GM12801 (cell line): ENCODE measurements around the gene TAS1R1.

Source experiments
- CTCF ChIP-seq: IDR thresholded peaks from one replicate; pipeline ENCODE4 v1.5.1; 2011; ENCODE audit warnings: control low read depth; ENCODE audit not compliant: insufficient read length; ENCODE audit errors: extremely low read depth

Gene TAS1R1

DNA sequence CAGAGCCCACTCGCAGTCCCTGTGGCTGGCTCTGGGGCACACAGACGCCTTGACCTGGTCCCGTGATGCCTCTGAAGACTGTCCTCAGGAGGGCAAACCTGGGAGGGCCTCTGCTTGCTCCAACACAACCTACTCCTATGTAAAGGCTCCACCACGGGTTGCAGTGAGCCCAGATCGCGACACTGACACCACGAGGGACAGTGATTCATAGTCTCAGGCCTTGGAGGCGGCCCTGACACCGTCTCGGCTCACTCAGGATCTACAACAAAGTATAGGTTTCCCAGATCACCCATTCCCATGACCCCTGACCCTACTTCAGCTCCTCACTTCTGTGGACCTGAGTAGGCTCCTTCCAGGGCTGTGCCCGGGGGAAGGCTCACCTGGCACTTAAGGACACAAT, 28.8 kb upstream of the TAS1R1 start:
- no peak for TF ChIP-seq CTCF

DNA sequence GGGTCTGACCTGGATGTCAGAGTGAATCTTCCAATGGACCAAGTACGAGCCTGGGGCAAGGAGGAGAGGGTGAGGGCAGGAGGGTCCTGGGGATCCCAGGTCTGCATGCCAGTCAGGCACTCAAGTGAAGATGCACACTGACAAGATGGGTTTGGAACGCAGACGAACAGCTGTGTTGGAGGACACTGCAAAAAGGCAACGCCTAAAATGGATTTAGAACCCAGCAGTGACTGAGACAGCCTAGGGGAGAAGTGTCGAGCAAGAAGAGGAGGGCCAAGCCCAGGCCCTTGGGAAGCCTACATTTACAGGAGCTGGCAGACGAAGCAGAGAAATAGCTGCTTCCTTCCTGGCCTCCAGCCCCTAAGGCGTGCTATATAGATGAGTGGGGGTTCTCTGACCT, 26.6 kb upstream of the TAS1R1 start:
- no peak for TF ChIP-seq CTCF

DNA sequence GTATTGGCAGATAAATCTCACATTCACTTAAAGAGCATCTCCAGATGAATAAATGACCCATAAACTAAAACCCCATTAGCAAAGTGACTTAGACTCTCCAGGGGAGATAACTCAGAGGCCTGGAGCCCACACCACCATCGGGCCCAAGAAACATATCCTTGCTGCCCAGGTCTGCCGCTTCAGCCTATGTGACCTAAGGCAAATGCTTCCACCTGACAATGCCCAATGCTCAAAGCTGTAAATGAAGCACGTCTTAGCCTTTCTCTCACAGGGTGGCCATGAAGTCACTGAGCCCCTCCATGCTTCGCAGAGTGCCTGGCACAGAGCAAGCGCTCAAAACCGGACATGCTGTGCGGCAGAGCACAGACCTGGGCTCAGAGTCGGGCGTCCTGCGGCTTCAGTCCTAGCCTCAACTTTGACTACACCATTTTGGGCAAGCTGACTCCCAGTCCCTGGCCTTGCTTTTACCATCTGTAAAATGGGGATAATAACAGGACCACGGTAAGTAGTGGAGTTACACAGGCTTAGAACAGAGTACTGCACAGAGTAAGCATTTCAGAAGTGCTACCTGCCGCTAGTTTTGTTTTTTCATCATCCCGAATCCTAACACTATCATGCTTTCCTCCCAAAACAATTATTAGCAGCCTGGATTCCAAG, 24.5 kb upstream of the TAS1R1 start:
- no peak for TF ChIP-seq CTCF

DNA sequence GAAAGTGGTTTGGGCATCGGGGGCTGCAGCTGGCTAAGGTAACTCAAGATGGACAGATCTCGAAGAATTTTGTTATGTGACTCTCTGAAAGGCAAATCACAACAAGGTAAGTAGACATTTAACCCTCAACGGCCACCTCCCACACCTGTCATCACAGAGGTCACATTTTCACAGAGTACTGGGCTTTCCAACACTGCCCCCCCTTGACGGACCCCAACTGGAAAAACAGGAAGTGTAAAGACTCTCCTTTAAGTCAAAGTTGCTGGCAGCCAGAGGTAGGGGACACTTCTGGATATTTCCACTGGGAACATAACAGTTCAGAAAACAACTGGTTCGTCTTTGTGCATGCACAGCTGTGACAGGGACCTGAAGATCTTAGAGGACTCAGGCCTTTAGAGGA, 23.1 kb upstream of the TAS1R1 start:
- TF ChIP-seq CTCF, result no peak

GRCh38 chr1:6534248-6534822, 20.8 kb upstream of the TAS1R1 start:
- TF ChIP-seq CTCF, result no peak

- TF ChIP-seq CTCF, result no peak
Measured at GRCh38 chr1:6535214-6535613, 19.9 kb upstream of the TAS1R1 start.

DNA sequence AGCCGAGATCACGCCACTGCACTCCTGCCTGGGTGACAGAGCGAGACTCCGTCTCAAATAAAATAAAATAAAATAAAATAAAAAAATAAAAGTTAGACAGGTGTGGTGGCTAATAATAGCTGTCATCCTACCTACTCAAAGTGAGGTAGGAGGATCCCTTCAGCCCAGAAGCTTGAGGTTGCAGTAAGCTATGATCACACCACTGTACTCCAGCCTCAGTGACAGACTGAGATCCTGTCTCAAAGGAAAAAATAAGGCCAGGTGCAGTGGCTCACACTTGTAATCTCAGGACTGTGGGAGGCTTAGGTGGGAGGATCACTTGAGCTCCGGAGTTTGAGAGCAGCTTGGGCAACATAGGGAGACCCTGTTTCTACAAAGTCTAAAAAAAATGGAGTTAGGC, 18.8 kb upstream of the TAS1R1 start:
- no peak for TF ChIP-seq CTCF
